Activated B cell treated with CpG ODN at 0.5 μM for 24 hours (primary cell): Measurements from ENCODE around the gene SAMM50. TPM values are rescaled to one million over a fixed set of nuclear protein-coding genes. Genes with fewer than 3 reads are reported as not detected.

ENCODE experiments used
- ATAC-seq: fragments of 200-7000 bp; cut with Tn5 transposase; one replicate; pipeline ENCODE4 v1.10.0; 2021; ENCODE audit warnings: low read depth, mild to moderate bottlenecking, moderate library complexity
- CTCF ChIA-PET: fragments of 350-600 bp; sonication (Branson Sonifier 250); formaldehyde crosslinking; loops from one replicate; lab custom pipeline; 2021; ENCODE audit warnings: antibody characterized with exemption; lab: Charles Lee
- POLR2A ChIA-PET: fragments of 350-600 bp; sonication (Branson Sonifier 250); formaldehyde crosslinking; loops from one replicate; lab custom pipeline; 2021; ENCODE audit warnings: antibody characterized with exemption; lab: Charles Lee
- DNase-seq: peaks from one replicate; pipeline ENCODE4 v3.0.0; 2022
- H3K27ac Mint-ChIP-seq: one replicate; pipeline ENCODE4 v1.8.0; 2020; ENCODE audit warnings: mixed read lengths
- H3K27me3 Mint-ChIP-seq: one replicate; pipeline ENCODE4 v1.8.0; 2021; ENCODE audit warnings: mixed read lengths
- H3K36me3 Mint-ChIP-seq: one replicate; pipeline ENCODE4 v1.8.0; 2021; ENCODE audit warnings: low read depth, mixed read lengths
- H3K4me1 Mint-ChIP-seq: one replicate; pipeline ENCODE4 v1.8.0; 2021; ENCODE audit warnings: mixed read lengths
- H3K4me3 Mint-ChIP-seq: one replicate; pipeline ENCODE4 v1.8.0; 2020; ENCODE audit warnings: mild to moderate bottlenecking, mixed read lengths
- H3K9me3 Mint-ChIP-seq: one replicate; pipeline ENCODE4 v1.8.0; 2020; ENCODE audit warnings: mixed read lengths
- CTCF ChIP-seq: fragments of 200-600 bp; IDR thresholded peaks from one replicate; pipeline ENCODE4 v1.8.0; 2022; ENCODE audit warnings: antibody characterized with exemption, mild to moderate bottlenecking
- intact Hi-C: fragments of 100-400 bp; cut with micrococcal nuclease; formaldehyde crosslinking; loops from one replicate; pipeline ENCODE4 v1.15.1; 2024
- total RNA-seq: library from RNA; stranded (reverse); gene quantifications from 2 replicates; pipeline ENCODE4 v1.2.3, GENCODE V29; 2022

SAMM50 gene
- total RNA-seq, 1 donor from 2014 or later, result 51.2 TPM

- intact Hi-C loops, result no loop called here
- no peak for DNase-seq
- Mint-ChIP-seq H3K9me3 (no peaks in the 10 kb centered on the region), H3K4me3 (no peak overlapping the region), H3K27me3 (no peaks in the 10 kb centered on the region), H3K36me3 (peaks cover 95% of the 10 kb centered on the region), H3K27ac (no peak overlapping the region), H3K4me1 (peaks cover 3% of the 10 kb centered on the region)
- POLR2A ChIA-PET, result no interaction called here
- CTCF ChIA-PET, result interaction anchor here (1.4 to 4.1 kb wide), 2 partner anchors 93 to 97 kb away, joined by 6 to 20 read pairs; no protein-coding TSS in a partner anchor
- TF ChIP-seq CTCF, result no peak
- ATAC-seq, result no peak
Measured at GRCh38 chr22:43988116-43988820, 33.0 kb downstream of the SAMM50 start.

GRCh38 chr22:43988960-43989359 lies 33.7 kb downstream of the SAMM50 start:
- TF ChIP-seq CTCF, result no peak
- H3K36me3 Mint-ChIP-seq, result peaks cover 96% of the 10 kb centered on the region

GRCh38 chr22:43990044-43990443 lies 34.8 kb downstream of the SAMM50 start:
- H3K9me3 Mint-ChIP-seq, result no peaks in the 10 kb centered on the region
- ATAC-seq (no peak), DNase-seq (no peak)
- peaks cover 18% of the 10 kb centered on the region for H3K4me1 Mint-ChIP-seq
- TF ChIP-seq CTCF, result no peak
- intact Hi-C loops, result loop anchor here (5.0 kb wide), 1 partner anchor 342 kb away; no protein-coding TSS in a partner anchor
- POLR2A ChIA-PET, result no interaction called here
- H3K27ac Mint-ChIP-seq, result no peak overlapping the region
- H3K27me3 Mint-ChIP-seq, result no peaks in the 10 kb centered on the region
- H3K4me3 Mint-ChIP-seq, result no peak overlapping the region
- H3K36me3 Mint-ChIP-seq, result peaks cover 96% of the 10 kb centered on the region
- CTCF ChIA-PET, result interaction anchor here (0.9 to 11.3 kb wide), 2 partner anchors 37 to 95 kb away, joined by 3 to 537 read pairs; no protein-coding TSS in a partner anchor

More at GRCh38 chr22:43988960-43989359, 33.7 kb downstream of the SAMM50 start:
- no peak for DNase-seq
- intact Hi-C loops, result no loop called here
- ATAC-seq, result no peak
- H3K4me1 Mint-ChIP-seq, result peaks cover 9% of the 10 kb centered on the region
- no peak overlapping the region for H3K4me3 Mint-ChIP-seq
- ChIA-PET CTCF (interaction anchor here (11.3 kb wide), 1 partner anchor 96 kb away, joined by 537 read pairs; no protein-coding TSS in a partner anchor), POLR2A (no interaction called here)
- H3K27ac Mint-ChIP-seq, result no peak overlapping the region
- no peaks in the 10 kb centered on the region for H3K9me3 Mint-ChIP-seq
- H3K27me3 Mint-ChIP-seq, result no peaks in the 10 kb centered on the region

- ChIA-PET CTCF (interaction anchor here (2.9 to 11.3 kb wide), 2 partner anchors 94 to 576 kb away, joined by 18 to 537 read pairs; no protein-coding TSS in a partner anchor), POLR2A (interaction anchor here (5.2 to 5.8 kb wide), 2 partner anchors 34 to 94 kb away, joined by 43 to 61 read pairs; partner anchors contain the start of gene PARVB)
- intact Hi-C loops, result loop anchor here (5.0 kb wide), 1 partner anchor 341 kb away; no protein-coding TSS in a partner anchor
- Mint-ChIP-seq H3K27me3 (no peaks in the 10 kb centered on the region), H3K9me3 (no peaks in the 10 kb centered on the region), H3K36me3 (peaks cover 92% of the 10 kb centered on the region), H3K27ac (no peak overlapping the region), H3K4me3 (no peak overlapping the region), H3K4me1 (peaks cover 32% of the 10 kb centered on the region)
- TF ChIP-seq CTCF, result no peak
- DNase-seq, result no peak
- ATAC-seq, result no peak
Measured at GRCh38 chr22:43991316-43992020, 36.2 kb downstream of the SAMM50 start.
